CD4-positive, alpha-beta T cell treated with Interferon gamma for 1 hour (primary cell): ENCODE results near the gene GARRE1.
A peak's percentile ranks its signal among the peaks of the same experiment; 100 is the strongest.
"Not testable (repeated sequence)": the region's sequence is repeated elsewhere in the genome, so short reads cannot be mapped to it uniquely, and the experiment has no call there.

Experiments
- DNase-seq: peaks from one replicate; pipeline ENCODE4 v3.0.0-alpha.2; 2020

GARRE1 gene, protein sequence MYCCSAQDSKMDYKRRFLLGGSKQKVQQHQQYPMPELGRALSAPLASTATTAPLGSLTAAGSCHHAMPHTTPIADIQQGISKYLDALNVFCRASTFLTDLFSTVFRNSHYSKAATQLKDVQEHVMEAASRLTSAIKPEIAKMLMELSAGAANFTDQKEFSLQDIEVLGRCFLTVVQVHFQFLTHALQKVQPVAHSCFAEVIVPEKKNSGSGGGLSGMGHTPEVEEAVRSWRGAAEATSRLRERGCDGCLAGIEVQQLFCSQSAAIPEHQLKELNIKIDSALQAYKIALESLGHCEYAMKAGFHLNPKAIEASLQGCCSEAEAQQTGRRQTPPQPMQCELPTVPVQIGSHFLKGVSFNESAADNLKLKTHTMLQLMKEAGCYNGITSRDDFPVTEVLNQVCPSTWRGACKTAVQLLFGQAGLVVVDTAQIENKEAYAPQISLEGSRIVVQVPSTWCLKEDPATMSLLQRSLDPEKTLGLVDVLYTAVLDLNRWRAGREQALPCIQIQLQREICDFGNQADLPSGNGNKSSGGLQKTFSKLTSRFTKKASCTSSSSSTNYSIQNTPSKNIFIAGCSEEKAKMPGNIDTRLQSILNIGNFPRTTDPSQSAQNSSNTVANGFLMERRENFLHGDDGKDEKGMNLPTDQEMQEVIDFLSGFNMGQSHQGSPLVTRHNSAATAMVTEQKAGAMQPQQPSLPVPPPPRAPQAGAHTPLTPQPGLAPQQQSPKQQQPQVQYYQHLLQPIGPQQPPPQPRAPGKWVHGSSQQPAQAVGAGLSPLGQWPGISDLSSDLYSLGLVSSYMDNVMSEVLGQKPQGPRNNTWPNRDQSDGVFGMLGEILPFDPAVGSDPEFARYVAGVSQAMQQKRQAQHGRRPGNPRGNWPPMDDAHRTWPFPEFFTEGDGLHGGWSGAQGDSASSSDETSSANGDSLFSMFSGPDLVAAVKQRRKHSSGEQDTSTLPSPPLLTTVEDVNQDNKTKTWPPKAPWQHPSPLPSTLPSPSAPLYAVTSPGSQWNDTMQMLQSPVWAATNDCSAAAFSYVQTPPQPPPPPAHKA (N-terminal part only)

DNA sequence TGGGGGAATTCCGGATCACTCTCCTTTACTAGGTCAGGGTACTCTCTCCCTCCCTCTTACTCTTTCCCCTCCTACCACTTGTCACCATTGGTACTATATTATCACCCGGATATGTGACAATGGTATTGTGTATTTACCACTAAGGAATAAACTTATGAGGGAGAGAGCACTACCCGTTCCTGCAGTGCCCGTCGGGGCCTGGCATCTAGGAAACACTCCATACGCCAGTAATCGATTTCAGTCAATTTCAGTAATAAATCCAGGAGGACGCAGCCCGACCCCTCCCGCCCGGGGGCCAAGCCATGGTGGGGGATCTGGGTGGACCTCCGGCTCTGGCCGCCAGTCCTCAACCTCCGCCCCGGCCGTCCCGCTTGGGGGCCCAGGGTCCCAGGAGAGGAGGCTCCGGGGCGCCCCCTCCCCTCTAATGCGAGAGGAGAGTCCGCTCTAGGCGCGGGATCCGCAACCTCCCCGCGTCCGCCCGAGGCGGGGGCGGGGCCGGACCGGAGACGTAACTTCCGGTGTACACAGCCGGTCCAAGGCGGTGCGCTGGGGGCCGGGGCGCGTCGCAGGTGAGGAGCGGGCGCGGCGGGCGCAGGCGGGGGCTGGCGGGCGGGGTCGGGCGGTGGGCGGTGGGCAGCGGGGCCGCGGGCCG, at the start of gene GARRE1:
Gene GARRE1, plus strand, starts transcription at position 509 of the 652 bp plus-strand sequence. CDS start 45,920 bp downstream, outside the sequence.
- peak; percentile 84 for DNase-seq

DNA sequence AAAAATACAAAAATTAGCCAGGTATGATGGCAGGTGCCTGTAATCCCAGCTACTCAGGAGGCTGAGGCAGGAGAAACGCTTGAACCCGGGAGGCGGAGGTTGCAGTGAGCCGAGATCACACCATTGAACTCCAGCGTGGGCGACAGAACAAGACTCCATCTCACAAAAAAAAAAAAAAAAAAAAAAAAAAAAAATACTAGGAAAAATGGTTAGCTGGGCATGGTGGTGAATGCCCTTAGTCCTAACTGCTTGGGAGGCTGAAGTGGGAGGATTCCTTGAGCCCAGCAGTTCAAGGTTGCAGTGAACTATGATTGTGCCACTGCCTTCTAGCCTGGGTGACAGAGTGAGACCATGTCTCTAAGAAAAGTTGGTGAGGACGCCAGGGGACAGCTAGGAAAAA, 49.0 kb upstream of the GARRE1 start:
- not testable (repeated sequence) for DNase-seq

GRCh38 chr19:34208291-34208884, 46.0 kb upstream of the GARRE1 start:
- no peak for DNase-seq

GRCh38 chr19:34209726-34210125, 44.6 kb upstream of the GARRE1 start:
- no peak for DNase-seq

GRCh38 chr19:34213283-34213682, 41.1 kb upstream of the GARRE1 start:
- DNase-seq = no peak

- no peak for DNase-seq
These were observed 40.3 kb upstream of the GARRE1 start for GRCh38 chr19:34214040-34214439.

DNA sequence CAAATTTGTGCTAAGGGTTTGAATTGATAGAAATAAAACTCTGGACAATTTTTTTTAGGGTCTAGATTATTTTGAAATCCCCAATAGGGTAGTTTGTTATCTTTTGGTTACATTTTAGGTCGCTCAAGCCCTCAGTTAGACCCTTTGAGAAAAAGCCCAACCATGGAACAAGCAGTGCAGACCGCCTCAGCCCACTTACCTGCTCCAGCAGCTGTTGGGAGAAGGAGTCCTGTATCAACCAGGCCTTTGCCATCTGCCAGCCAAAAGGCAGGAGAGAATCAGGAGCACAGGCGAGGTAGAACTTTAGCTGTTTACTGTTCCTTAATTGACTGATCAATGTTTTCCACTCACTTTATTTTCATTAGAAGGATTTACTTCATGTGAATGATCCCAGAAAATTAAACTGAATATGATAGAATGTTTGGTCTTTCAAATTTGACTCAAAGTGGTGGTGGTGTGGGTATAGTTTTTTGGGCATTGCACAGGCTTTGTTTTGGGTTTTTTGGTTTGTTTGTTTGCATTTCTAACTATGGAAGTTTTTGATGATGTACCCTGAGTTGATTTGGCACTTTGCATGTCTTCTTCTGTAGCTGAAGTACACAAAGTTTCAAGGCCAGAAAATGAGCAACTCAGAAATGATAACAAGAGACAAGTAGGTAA, 39.2 kb upstream of the GARRE1 start:
- no peak for DNase-seq

DNA sequence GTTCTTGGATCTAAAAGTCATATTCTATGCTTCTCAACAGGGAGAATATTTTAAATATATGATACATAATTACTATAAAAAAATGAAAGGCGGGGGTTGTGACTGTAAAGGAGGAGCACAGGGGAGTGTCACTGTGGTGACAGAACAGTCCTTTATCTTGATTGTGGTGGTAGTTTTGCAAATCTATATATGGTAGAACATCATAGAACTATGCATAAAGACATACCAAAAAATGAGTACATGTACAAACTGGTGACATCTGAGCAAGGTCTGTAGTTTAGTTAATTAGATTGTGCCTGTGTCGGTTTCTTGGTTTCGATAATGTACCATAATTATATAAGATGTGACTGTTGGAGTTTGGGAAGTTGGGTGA, 38.7 kb upstream of the GARRE1 start:
- no peak for DNase-seq

GRCh38 chr19:34216745-34217219, 37.6 kb upstream of the GARRE1 start:
- DNase-seq = not testable (repeated sequence)

GRCh38 chr19:34217952-34218817, 36.2 kb upstream of the GARRE1 start:
- DNase-seq = peak; percentile 70

DNA sequence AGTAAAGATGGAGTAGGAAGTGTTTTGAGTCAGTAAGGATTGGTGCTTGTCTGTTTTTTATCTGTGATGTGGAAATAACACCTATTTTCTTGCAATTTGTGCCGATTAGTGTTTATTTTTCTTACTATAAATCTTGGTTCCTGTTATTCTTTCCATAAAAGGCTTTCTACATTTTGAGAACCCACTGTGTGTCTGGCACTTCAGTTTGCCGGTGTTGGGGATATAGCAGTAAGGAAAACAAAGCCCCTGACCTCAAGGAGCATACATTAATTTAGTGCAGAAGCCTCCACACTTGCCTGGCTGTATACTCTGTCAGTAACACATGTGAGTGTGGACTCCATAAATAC, 35.6 kb upstream of the GARRE1 start:
- DNase-seq = no peak

GRCh38 chr19:34220472-34221063, 33.8 kb upstream of the GARRE1 start:
- peak; percentile 30 for DNase-seq

GRCh38 chr19:34222386-34222785, 32.0 kb upstream of the GARRE1 start:
- no peak for DNase-seq

- DNase-seq = no peak
These were observed 29.2 kb upstream of the GARRE1 start for GRCh38 chr19:34224996-34225658.

- no peak for DNase-seq
These were observed 28.7 kb upstream of the GARRE1 start for GRCh38 chr19:34225659-34226015.

GRCh38 chr19:34226036-34226435, 28.3 kb upstream of the GARRE1 start:
- DNase-seq = no peak

- no peak for DNase-seq
These were observed 26.0 kb upstream of the GARRE1 start for GRCh38 chr19:34228347-34228746.

DNA sequence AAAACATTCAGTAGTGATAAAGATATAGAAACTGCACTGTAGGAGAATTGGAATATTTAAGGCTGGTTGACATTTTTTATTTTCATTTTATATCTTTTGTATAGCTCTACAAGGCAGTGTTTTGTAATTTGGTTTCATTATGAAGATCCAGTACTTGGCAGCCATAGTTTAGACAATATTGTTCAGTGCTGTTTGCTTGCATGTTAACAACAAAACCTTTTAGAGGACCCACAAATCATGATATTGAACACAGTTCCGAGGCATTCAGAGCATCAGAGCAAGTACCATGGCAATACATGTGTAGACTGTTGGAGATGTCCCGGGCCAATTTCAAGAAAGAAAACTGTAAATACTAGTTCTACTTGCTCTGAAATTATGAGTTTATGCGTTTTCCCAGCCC, 25.6 kb upstream of the GARRE1 start:
- DNase-seq = no peak

GRCh38 chr19:34229721-34230120, 24.6 kb upstream of the GARRE1 start:
- no peak for DNase-seq

DNA sequence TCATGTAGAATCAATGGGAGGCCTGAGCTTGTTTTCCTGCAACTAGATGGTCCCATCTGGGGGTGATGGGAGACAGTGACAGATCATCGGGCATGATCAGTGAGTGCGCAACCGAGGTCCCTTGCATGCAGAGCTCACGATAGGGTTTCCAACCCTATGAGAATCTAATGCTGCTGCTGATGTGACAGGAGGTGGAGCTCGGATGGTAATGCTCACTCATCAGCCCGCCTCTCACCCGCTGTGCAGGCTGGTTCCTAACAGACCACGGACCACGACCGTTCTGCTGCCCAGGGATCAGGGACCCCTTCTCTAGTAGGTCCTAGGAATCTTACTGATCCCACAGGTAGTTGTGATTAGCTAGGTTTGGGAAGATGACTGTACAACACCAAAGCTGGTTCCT, 23.5 kb upstream of the GARRE1 start:
- DNase-seq = no peak
